Activated CD8-positive, alpha-beta T cell treated with anti-CD3 and anti-CD28 coated beads, Interleukin-2, amount 10 ng/mL, durations not matched to agents 7 days and 5 days (primary cell): ENCODE measurements around the gene GGNBP2. TPM values are rescaled to one million over a fixed set of nuclear protein-coding genes. Genes with fewer than 3 reads are reported as not detected.

Experiments used
- ATAC-seq: fragments of 150-1000 bp; cut with Tn5 transposase; one replicate; pipeline ENCODE4 v1.10.0; 2021; ENCODE audit warnings: moderate library complexity
- CTCF ChIA-PET: fragments of 350-600 bp; sonication (Branson Sonifier 250); formaldehyde crosslinking; loops from one replicate; lab custom pipeline; 2021; ENCODE audit warnings: antibody characterized with exemption; lab: Charles Lee
- POLR2A ChIA-PET: fragments of 350-600 bp; sonication (Branson Sonifier 250); formaldehyde crosslinking; loops from one replicate; lab custom pipeline; 2021; ENCODE audit warnings: antibody characterized with exemption; lab: Charles Lee
- DNase-seq: peaks from one replicate; pipeline ENCODE4 v3.0.0-alpha.2; 2020
- H3K27ac Mint-ChIP-seq: one replicate; pipeline ENCODE4 v1.8.0; 2021; ENCODE audit warnings: mild to moderate bottlenecking, mixed read lengths
- H3K27me3 Mint-ChIP-seq: one replicate; pipeline ENCODE4 v1.8.0; 2021; ENCODE audit warnings: low read depth, mixed read lengths
- H3K36me3 Mint-ChIP-seq: one replicate; pipeline ENCODE4 v1.8.0; 2021; ENCODE audit warnings: low read depth, mixed read lengths
- H3K4me1 Mint-ChIP-seq: one replicate; pipeline ENCODE4 v1.8.0; 2021; ENCODE audit warnings: low read depth, mixed read lengths
- H3K4me3 Mint-ChIP-seq: one replicate; pipeline ENCODE4 v1.8.0; 2021; ENCODE audit warnings: mild to moderate bottlenecking, mixed read lengths
- H3K9me3 Mint-ChIP-seq: one replicate; pipeline ENCODE4 v1.8.0; 2022; ENCODE audit warnings: mixed read lengths; ENCODE audit not compliant: insufficient read depth
- total RNA-seq, 2 experiments: library from RNA; stranded (reverse); gene quantifications; one replicate each; pipeline ENCODE4 v1.2.3, GENCODE V29; 2021

GGNBP2 gene
- total RNA-seq, 2 experiments from 2014 or later = 112 to 122 TPM

- Mint-ChIP-seq H3K36me3 (peaks cover 69% of the 10 kb centered on the region), H3K27me3 (no peaks in the 10 kb centered on the region)
- POLR2A ChIA-PET = interaction anchor here (0.6 to 1.8 kb wide), 3 partner anchors 11 to 34 kb away, joined by 3 to 14 read pairs (median 5); partner anchors contain the start of genes GGNBP2, MYO19 and PIGW
Measured at GRCh38 chr17:36524428-36524876, 20.3 kb upstream of the GGNBP2 start.

GRCh38 chr17:36525113-36525512 lies 19.6 kb upstream of the GGNBP2 start:
- H3K36me3 Mint-ChIP-seq = peaks cover 67% of the 10 kb centered on the region
- H3K4me1 Mint-ChIP-seq = peaks cover 21% of the 10 kb centered on the region
- ChIA-PET CTCF (interaction anchor here (0.6 to 3.3 kb wide), 2 partner anchors 9 to 37 kb away, joined by 3 to 10 read pairs; partner anchors contain the start of genes MYO19 and PIGW), POLR2A (interaction anchor here (0.6 to 1.8 kb wide), 2 partner anchors 10 to 35 kb away, joined by 3 to 14 read pairs; partner anchors contain the start of genes MYO19 and PIGW)
- ATAC-seq (no peak), DNase-seq (no peak)
- H3K9me3 Mint-ChIP-seq = no peaks in the 10 kb centered on the region
- no peaks in the 10 kb centered on the region for H3K27me3 Mint-ChIP-seq
- H3K27ac Mint-ChIP-seq = no peak overlapping the region
- H3K4me3 Mint-ChIP-seq = no peak overlapping the region

More at GRCh38 chr17:36524428-36524876, 20.3 kb upstream of the GGNBP2 start:
- Mint-ChIP-seq H3K4me3 (no peak overlapping the region), H3K27ac (peak overlapping the region; percentile 41), H3K9me3 (no peaks in the 10 kb centered on the region), H3K4me1 (peaks cover 19% of the 10 kb centered on the region)
- CTCF ChIA-PET = interaction anchor here (0.6 to 3.3 kb wide), 2 partner anchors 10 to 37 kb away, joined by 3 to 10 read pairs; partner anchors contain the start of genes MYO19 and PIGW
- ATAC-seq (no peak), DNase-seq (no peak)

GRCh38 chr17:36525888-36526287 lies 18.8 kb upstream of the GGNBP2 start:
- H3K36me3 Mint-ChIP-seq = peaks cover 60% of the 10 kb centered on the region
- POLR2A ChIA-PET = no interaction called here

GRCh38 chr17:36527621-36528250 lies 17.0 kb upstream of the GGNBP2 start:
- no peak overlapping the region for H3K27ac Mint-ChIP-seq
- H3K4me3 Mint-ChIP-seq = no peak overlapping the region
- CTCF ChIA-PET = no interaction called here
- no peaks in the 10 kb centered on the region for H3K27me3 Mint-ChIP-seq
- peaks cover 63% of the 10 kb centered on the region for H3K36me3 Mint-ChIP-seq
- ATAC-seq (no peak), DNase-seq (no peak)
- H3K9me3 Mint-ChIP-seq = no peaks in the 10 kb centered on the region
- POLR2A ChIA-PET = no interaction called here
- peaks cover 32% of the 10 kb centered on the region for H3K4me1 Mint-ChIP-seq

More at GRCh38 chr17:36525888-36526287, 18.8 kb upstream of the GGNBP2 start:
- CTCF ChIA-PET = interaction anchor here (3.3 kb wide), 1 partner anchor 8 kb away, joined by 10 read pairs; the partner anchor contains the start of genes MYO19 and PIGW
- Mint-ChIP-seq H3K4me3 (no peak overlapping the region), H3K27ac (no peak overlapping the region), H3K4me1 (peaks cover 21% of the 10 kb centered on the region), H3K27me3 (no peaks in the 10 kb centered on the region), H3K9me3 (no peaks in the 10 kb centered on the region)
- no peak for DNase-seq
- ATAC-seq = no peak

GRCh38 chr17:36529121-36529520 lies 15.6 kb upstream of the GGNBP2 start:
- H3K27ac Mint-ChIP-seq = no peak overlapping the region

GRCh38 chr17:36532435-36532975 lies 12.2 kb upstream of the GGNBP2 start:
- H3K4me1 Mint-ChIP-seq = peaks cover 48% of the 10 kb centered on the region
- H3K4me3 Mint-ChIP-seq = peak overlapping the region; percentile 26
- H3K27ac Mint-ChIP-seq = peak overlapping the region; percentile 53
- peaks cover 56% of the 10 kb centered on the region for H3K36me3 Mint-ChIP-seq
- H3K9me3 Mint-ChIP-seq = no peaks in the 10 kb centered on the region
- no peaks in the 10 kb centered on the region for H3K27me3 Mint-ChIP-seq
- DNase-seq (no peak), ATAC-seq (no peak)
- ChIA-PET POLR2A (no interaction called here), CTCF (interaction anchor here (0.7 kb wide), 1 partner anchor 18 kb away, joined by 4 read pairs; no protein-coding TSS in a partner anchor)

More at GRCh38 chr17:36529121-36529520, 15.6 kb upstream of the GGNBP2 start:
- Mint-ChIP-seq H3K36me3 (peaks cover 68% of the 10 kb centered on the region), H3K4me3 (no peak overlapping the region), H3K4me1 (peaks cover 44% of the 10 kb centered on the region), H3K9me3 (no peaks in the 10 kb centered on the region), H3K27me3 (no peaks in the 10 kb centered on the region)
- CTCF ChIA-PET = no interaction called here
- DNase-seq (no peak), ATAC-seq (no peak)
- POLR2A ChIA-PET = interaction anchor here (1.1 kb wide), 1 partner anchor 12 kb away, joined by 3 read pairs; no protein-coding TSS in a partner anchor

- CTCF ChIA-PET = interaction anchor here (1.0 to 3.2 kb wide), 10 partner anchors 10 to 189 kb away, joined by 3 to 35 read pairs (median 5); partner anchors contain the start of gene GGNBP2
- DNase-seq = peak; percentile 61
- peaks cover 52% of the 10 kb centered on the region for H3K36me3 Mint-ChIP-seq
Measured at GRCh38 chr17:36533935-36534839, 10.5 kb upstream of the GGNBP2 start.

GRCh38 chr17:36534840-36535668 lies 9.7 kb upstream of the GGNBP2 start, which contains the start of the genes MYO19 and PIGW:
Gene MYO19 (minus strand): TSS chr17:36534868. CDS start chr17:36532538, 2,330 bp downstream.
Gene PIGW (plus strand): TSS chr17:36534987. CDS start chr17:36537102, 2,115 bp downstream.
- peak; percentile 85 for ATAC-seq
- peaks cover 47% of the 10 kb centered on the region for H3K4me1 Mint-ChIP-seq
- DNase-seq = peak; percentile 89
- H3K27ac Mint-ChIP-seq = peak within 1 kb of the TSS; percentile 99
- peaks cover 50% of the 10 kb centered on the region for H3K36me3 Mint-ChIP-seq
- CTCF ChIA-PET = interaction anchor here (1.0 to 3.2 kb wide), 10 partner anchors 10 to 188 kb away, joined by 3 to 35 read pairs (median 5); partner anchors contain the start of gene GGNBP2
- no peaks in the 10 kb centered on the region for H3K27me3 Mint-ChIP-seq
- peak within 1 kb of the TSS; percentile 98 for H3K4me3 Mint-ChIP-seq
- POLR2A ChIA-PET = interaction anchor here (0.5 to 4.2 kb wide), 9 partner anchors 10 to 1816 kb away, joined by 3 to 84 read pairs (median 5); partner anchors contain the start of genes GGNBP2, MRM1, SOCS7 and ZNHIT3
- no peaks in the 10 kb centered on the region for H3K9me3 Mint-ChIP-seq

More at GRCh38 chr17:36533935-36534839, 10.5 kb upstream of the GGNBP2 start:
- POLR2A ChIA-PET = interaction anchor here (0.5 to 4.2 kb wide), 7 partner anchors 10 to 1817 kb away, joined by 3 to 84 read pairs (median 4); partner anchors contain the start of genes GGNBP2, SOCS7 and ZNHIT3
- no peaks in the 10 kb centered on the region for H3K27me3 Mint-ChIP-seq
- peak; percentile 37 for ATAC-seq
- no peaks in the 10 kb centered on the region for H3K9me3 Mint-ChIP-seq
- H3K27ac Mint-ChIP-seq = peak overlapping the region; percentile 99
- H3K4me3 Mint-ChIP-seq = peak overlapping the region; percentile 98
- H3K4me1 Mint-ChIP-seq = peaks cover 51% of the 10 kb centered on the region

- peak overlapping the region; percentile 99 for H3K27ac Mint-ChIP-seq
- DNase-seq (no peak), ATAC-seq (no peak)
- H3K36me3 Mint-ChIP-seq = peaks cover 52% of the 10 kb centered on the region
- peak overlapping the region; percentile 98 for H3K4me3 Mint-ChIP-seq
- no peaks in the 10 kb centered on the region for H3K27me3 Mint-ChIP-seq
- ChIA-PET CTCF (interaction anchor here (1.5 to 3.2 kb wide), 2 partner anchors 10 to 35 kb away, joined by 4 to 35 read pairs; partner anchors contain the start of gene GGNBP2), POLR2A (interaction anchor here (0.6 to 4.2 kb wide), 10 partner anchors 9 to 922 kb away, joined by 3 to 84 read pairs (median 4); partner anchors contain the start of genes GGNBP2, MRM1 and ZNHIT3)
- H3K9me3 Mint-ChIP-seq = no peaks in the 10 kb centered on the region
- peaks cover 47% of the 10 kb centered on the region for H3K4me1 Mint-ChIP-seq
Measured at GRCh38 chr17:36535669-36536081, 9.0 kb upstream of the GGNBP2 start.

- ChIA-PET CTCF (no interaction called here), POLR2A (no interaction called here)
- no peak for DNase-seq
- Mint-ChIP-seq H3K4me3 (no peak overlapping the region), H3K27me3 (no peaks in the 10 kb centered on the region), H3K9me3 (no peaks in the 10 kb centered on the region), H3K36me3 (peaks cover 40% of the 10 kb centered on the region), H3K4me1 (peaks cover 30% of the 10 kb centered on the region), H3K27ac (no peak overlapping the region)
- ATAC-seq = no peak
Measured at GRCh38 chr17:36540696-36541095, 4.0 kb upstream of the GGNBP2 start.
